SK-N-SH treated with all-trans-retinoic acid at 6 μM for 48 hours (cell line): ENCODE results near the gene ENC1.

Experiments used
- CREB5 ChIP-seq: fragments of 250-450 bp; sonication (Bioruptor Pico); IDR thresholded peaks from 2 replicates; pipeline ENCODE4 v1.5.1; 2020; ENCODE audit warnings: low read depth, mild to moderate bottlenecking, moderate library complexity
- ESRRG ChIP-seq: fragments of 250-450 bp; sonication (Bioruptor Pico); IDR thresholded peaks from 2 replicates; pipeline ENCODE4 v1.6.1; 2021; ENCODE audit warnings: mild to moderate bottlenecking
- GLIS3 ChIP-seq: fragments of 250-450 bp; sonication (Bioruptor Pico); IDR thresholded peaks from 2 replicates; pipeline ENCODE4 v1.5.0; 2020; ENCODE audit warnings: mild to moderate bottlenecking, moderate library complexity
- ISL1 ChIP-seq: fragments of 250-450 bp; sonication (Bioruptor Pico); IDR thresholded peaks from 2 replicates; pipeline ENCODE4 v2.1.2; 2022; ENCODE audit warnings: mild to moderate bottlenecking, moderate library complexity
- PATZ1 ChIP-seq: fragments of 250-450 bp; sonication (Bioruptor Pico); IDR thresholded peaks from 2 replicates; pipeline ENCODE4 v1.8.0; 2020; ENCODE audit warnings: mild to moderate bottlenecking, moderate library complexity, borderline replicate concordance
- PPARA ChIP-seq: fragments of 250-450 bp; sonication (Bioruptor Pico); IDR thresholded peaks from 2 replicates; pipeline ENCODE4 v1.5.0; 2020; ENCODE audit warnings: mild to moderate bottlenecking, borderline replicate concordance
- SNAI2 ChIP-seq: fragments of 250-450 bp; sonication (Bioruptor Pico); IDR thresholded peaks from 2 replicates; pipeline ENCODE4 v1.5.0; 2020; ENCODE audit warnings: mild to moderate bottlenecking, moderate library complexity
- TCF4 ChIP-seq: fragments of 250-450 bp; sonication (Bioruptor Pico); IDR thresholded peaks from 2 replicates; pipeline ENCODE4 v1.8.0; 2021; ENCODE audit warnings: mild to moderate bottlenecking, moderate library complexity, borderline replicate concordance
- TOX ChIP-seq: fragments of 250-450 bp; sonication (Bioruptor Pico); IDR thresholded peaks from 2 replicates; pipeline ENCODE4 v1.8.0; 2021; ENCODE audit warnings: mild to moderate bottlenecking, moderate library complexity, borderline replicate concordance
- ZFP30 ChIP-seq: fragments of 450-650 bp; formaldehyde crosslinking; IDR thresholded peaks from 2 replicates; pipeline ENCODE4 v1.5.0; 2022; ENCODE audit warnings: mild to moderate bottlenecking, moderate library complexity
- ZNF565 ChIP-seq: fragments of 450-650 bp; formaldehyde crosslinking; conservative IDR thresholded peaks from 2 replicates; pipeline ENCODE4 v1.5.0; 2020; ENCODE audit warnings: low read depth, mild to moderate bottlenecking, moderate library complexity

- TF ChIP-seq PPARA (CRISPR knock-in tag) (no peak), ZNF565 (CRISPR knock-in tag) (no peak), SNAI2 (no peak), ZFP30 (CRISPR knock-in tag) (no peak), TCF4 (CRISPR knock-in tag) (no peak), TOX (CRISPR knock-in tag) (no peak), ESRRG (CRISPR knock-in tag) (no peak), PATZ1 (CRISPR knock-in tag) (no peak), GLIS3 (CRISPR knock-in tag) (no peak), ISL1 (no peak), CREB5 (no peak)
Measured at GRCh38 chr5:74621492-74621891, 19.0 kb downstream of the ENC1 start.
